HL-60/S4 treated with phorbol 12-myristate 13-acetate at 8.2 ng/mL for 4 days and 3 days (cell line): ENCODE measurements around the gene ARHGAP10.

Experiments used
- in situ Hi-C: fragments of 300-500 bp; cut with MboI; formaldehyde crosslinking; loops from 2 replicates; pipeline ENCODE4 v1.15.0; 2022; ENCODE audit warnings: low sequenced_read_pairs

ARHGAP10 gene

DNA sequence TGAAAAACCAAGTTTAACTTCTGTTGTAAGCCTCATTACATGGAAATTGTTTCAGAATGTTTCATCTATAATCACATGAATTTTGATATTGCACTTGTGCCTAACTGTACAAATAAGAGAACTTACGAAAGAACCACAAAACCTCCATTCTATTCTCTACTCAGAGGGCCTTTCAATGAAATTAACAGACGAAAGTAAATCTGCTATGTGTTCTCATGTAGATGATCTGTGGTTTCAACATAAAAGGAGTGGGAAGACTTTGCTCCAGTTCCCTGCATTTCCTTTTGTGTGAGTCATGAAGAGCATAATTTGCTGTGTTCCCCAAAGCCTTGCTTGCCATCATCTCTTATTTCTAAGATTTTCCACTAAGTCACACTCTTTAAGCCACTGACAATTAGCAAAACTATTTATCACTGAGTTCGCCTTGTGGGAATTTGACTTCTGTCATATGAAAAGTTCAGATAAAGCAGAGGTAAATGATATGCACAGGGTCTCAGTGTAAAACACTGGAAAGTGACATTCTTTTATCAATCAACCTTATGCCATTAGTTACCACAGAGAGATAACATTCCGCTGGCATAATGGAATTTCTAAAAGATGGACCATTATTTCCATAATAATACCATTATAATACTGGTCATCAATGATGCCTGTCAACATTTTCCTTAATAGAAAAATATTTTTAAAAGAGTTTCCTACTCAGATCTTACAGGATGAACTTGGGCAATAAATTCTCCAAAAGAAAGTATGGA, 380.5 kb downstream of the ARHGAP10 start:
- in situ Hi-C loops = no loop called here

DNA sequence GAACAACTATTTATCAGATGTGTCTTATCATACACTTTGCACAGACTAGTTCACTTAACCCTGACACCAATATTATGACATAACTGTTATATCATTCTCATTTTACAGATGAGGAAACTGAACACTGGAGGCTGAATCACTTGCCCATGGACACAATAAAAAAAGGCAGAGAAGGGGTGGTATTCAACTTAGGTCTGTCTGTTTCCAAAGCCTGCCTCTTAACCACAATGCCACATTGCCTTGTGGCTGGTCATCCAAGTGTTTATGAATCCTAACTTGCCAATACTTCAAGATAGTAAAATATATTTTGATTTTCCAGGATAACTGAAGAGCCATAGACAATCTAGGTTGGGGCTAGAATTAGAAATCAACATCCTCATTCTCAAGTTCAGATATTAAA, 382.5 kb downstream of the ARHGAP10 start:
- in situ Hi-C loops = no loop called here

DNA sequence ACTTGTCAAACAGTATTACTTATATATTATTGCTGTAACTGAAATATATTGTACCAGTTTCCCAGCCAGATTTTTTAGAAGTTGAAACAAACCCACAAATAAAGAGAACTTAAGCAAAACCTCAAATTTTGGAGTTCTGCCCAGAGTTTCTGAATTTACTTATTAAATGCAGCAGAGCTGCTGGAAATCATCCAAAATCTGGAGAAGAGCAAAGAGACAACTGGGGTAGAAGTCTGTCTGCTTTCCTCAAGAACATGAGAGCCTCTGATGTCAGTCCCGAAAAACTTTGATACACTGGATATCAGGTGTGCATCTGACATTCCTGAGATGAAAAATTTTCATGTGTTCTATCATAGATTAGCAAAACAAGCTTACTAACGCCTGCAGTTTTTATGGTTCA, 384.4 kb downstream of the ARHGAP10 start:
- in situ Hi-C loops = no loop called here

DNA sequence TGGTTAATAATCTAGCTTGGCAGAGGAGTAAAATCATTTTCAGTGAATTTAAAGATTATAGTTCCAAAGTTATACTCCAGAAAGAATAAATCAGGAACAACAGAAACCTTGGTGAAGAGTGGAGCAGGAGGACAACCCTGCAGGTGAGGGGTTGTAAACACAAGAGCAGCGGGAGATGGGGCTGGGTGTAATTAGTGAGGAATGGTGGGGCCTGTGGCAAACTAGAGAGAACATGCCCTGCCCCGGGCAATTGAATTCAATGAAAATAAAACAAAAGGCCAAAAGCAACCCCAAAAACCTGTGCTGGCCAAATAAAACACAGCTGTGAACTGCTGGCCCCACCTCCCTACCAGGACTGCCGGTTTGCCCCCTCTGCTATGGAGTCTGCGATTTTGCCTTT, 385.1 kb downstream of the ARHGAP10 start:
- in situ Hi-C loops = no loop called here

DNA sequence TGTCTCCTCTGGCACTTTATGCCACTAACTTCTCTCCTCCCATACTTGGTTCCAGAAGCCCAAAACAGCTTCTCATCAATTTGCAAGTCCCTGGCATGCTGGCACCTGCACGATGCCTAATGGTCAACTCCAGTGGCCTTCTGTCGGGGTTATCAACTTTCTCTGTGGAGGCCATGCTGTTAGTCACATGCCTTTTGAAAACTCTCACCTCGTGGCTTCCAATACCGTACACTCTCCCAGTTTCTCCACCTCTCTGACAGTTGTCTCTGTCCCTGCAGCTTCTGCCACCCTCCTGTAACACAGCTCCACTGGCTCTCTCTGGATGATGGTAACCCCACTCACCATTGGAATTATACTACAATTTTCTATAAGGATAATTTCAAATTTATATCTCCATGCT, 386.3 kb downstream of the ARHGAP10 start:
- in situ Hi-C loops = no loop called here

DNA sequence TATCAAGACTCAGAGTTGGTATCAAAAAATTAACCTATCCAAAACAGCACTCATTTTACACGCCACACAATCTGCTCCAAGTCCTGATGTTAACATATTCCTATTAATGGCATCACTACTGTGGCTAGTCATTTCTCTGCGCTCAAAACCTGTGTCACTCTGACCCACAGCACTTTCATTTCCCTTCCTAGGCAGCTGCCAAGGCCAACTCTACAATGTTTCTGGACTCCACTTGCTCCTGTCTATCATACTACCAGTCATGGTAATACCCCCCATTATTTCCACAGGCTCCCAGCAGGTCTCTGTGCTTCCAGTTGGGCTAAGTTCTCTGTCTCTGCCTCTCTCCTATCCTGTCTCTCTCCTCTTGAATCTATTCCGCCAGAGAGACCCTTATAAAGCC, 386.7 kb downstream of the ARHGAP10 start:
- in situ Hi-C loops = no loop called here

DNA sequence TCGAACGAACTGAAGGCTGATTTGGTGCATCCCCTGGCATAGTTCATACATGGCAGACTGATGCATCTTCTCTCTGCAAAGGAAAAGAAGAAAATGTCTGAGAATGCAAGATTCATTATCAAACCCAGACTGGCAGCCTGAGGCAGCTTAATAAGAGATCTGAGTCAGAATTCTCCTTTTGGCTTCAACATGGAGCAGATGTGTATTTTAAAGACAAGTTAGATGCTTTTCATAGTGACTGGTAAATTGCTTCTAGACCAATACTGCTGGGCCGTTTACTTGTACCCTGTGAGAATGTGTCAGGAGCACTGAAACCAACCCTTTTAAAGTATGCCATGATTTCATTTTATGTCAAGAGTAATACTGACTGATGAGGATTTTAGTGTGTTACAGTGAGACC, 388.3 kb downstream of the ARHGAP10 start:
- in situ Hi-C loops = no loop called here
